NK-92 (cell line): Measurements from ENCODE around the gene ITPR3.
A peak's percentile ranks its signal among the peaks of the same experiment; 100 is the strongest.

Experiments
- DNase-seq: peaks from one replicate; lab custom pipeline; 2025; ENCODE audit not compliant: unreplicated experiment; lab: John Stamatoyannopoulos, UW

Gene ITPR3

DNA sequence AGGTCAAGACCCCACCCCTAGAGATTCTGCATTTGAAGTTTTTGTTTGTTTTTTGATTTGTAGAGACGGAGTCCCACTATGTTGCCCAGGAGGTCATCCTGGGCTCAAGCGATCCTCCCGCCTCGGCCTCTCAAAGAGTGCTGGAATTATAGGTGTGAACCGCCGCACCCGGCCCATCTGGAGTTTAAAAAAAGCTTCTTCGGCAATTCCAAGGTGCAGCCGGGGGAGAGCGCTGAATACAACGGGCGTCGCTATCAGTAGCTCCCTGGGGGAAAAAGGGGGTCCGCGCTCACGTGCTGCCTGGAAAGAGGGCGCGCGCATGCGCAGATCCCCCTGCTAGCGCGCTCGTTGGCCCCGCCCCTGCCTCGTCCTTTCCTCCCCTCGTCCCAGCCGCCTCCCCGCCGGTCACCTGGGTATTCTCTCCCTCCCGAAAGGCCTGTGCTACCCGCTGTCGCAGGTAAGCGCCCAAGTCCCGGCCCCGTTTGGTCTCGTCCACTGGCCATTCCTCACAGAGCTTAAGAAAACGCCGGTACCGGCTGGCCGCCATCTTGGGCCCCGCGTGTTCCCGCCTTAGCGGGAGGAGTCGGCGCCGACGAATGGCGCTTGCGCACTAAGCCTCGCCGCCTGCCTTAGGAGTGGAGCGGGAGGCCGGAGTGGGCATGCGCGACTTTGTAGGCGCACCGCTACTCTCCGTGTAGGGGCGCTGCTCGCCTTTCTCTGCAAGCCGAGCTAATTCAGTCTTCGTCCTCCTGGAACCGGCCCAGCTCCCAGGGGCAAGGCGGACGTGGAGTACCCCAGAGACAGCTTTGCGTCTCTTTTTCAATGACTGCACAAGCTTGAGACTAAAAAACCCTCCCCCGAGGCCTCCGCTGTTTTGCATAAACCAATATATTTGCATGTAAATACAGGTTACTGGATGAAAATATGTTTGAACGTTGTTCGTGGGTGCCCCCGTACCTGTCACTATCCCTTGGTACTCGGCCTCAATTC is 90.3 kb downstream of the ITPR3 start, which contains the start of gene UQCC2:
Gene UQCC2, minus strand, starts transcription at position 561 of the 990 bp plus-strand sequence. Its CDS starts 14 bp downstream, at position 547.
- peak; percentile 85 for DNase-seq

DNA sequence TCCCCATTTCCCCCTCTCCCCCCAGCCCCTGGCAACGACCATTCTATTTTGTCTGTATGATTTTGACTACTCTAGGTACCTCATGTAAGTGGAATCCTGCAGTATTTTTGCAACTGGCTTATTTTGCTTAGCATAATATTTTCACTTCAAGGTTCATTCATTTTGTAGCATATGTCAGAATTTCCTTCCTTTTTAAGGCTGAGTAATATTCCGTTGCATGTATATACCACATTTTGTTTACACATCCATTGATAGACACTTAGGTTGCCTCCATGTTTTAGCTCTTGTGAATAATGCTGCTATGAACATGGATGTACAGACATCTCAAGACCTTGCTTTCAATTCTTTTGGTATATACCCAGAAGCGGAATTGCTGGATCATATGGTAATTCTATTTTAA is 91.8 kb downstream of the ITPR3 start:
- DNase-seq, result no peak

DNA sequence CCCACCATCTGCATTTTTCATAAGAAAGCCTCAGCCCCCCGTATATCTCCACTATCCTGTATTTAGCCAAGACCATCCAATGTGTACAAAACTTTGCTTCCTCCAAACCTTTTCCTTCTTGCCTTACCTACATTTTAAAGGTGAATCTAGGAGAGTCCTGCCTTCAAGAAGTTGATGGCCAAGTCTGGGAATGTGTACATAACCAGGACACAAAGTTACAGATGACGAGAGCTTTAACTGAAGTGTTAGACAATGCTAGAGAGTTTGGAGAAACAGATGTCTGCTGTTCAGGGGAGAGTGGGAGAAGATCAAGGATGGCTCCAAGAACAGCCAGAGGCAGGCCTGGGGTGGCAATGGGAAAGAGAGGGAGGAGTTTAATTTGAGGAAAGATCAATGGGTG is 92.7 kb downstream of the ITPR3 start:
- DNase-seq, result no peak

DNA sequence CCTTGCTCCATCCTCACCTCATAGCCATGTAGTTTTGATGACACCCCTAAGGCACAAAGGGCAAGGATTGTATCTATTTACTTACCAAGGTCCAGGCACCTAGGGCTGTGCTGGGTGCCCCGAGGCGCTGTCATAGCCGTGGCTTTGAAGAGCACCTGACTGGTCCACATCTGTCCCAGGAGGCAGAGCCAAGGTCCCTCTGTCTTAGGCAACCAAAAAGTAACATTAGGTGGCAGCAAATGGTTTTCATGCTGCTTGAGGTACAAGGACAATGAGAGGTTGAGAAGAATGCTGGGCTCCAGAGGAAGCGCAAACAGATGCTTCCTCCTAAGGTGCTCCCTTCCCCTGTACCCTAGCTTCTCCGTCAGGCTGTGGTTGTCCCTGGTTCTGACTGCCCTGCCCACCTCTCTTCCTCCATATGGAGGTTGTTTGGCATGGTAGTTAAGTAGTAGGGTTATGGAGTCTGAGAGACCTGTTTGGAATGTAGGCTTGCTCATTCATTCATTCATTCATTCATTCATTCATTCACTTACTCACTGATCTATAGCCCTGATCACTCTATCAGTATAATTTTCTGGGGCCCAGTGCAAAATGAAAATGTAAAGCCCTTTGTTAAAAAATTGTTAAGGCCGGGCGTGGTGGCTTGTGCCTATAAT is 93.4 kb downstream of the ITPR3 start:
- no peak for DNase-seq

DNA sequence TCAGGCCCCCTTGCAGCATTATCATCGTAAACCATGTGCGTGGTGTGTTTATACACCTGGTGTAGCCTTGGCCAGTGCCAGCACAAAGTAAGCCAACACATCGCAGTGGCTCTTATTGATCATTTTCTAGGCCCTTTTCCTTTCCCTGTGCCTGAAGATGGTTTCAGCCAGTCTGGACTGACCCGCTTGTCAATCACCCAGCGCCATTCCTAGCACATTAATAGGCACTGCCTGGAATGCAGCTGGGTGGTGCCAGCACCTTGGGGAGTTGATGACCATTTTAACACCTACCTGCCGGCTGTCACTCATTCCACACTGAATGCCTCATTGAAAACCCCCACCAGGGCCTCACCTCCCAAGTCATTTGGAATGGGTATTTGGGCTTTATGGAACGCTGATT is 95.3 kb downstream of the ITPR3 start:
- no peak for DNase-seq

DNA sequence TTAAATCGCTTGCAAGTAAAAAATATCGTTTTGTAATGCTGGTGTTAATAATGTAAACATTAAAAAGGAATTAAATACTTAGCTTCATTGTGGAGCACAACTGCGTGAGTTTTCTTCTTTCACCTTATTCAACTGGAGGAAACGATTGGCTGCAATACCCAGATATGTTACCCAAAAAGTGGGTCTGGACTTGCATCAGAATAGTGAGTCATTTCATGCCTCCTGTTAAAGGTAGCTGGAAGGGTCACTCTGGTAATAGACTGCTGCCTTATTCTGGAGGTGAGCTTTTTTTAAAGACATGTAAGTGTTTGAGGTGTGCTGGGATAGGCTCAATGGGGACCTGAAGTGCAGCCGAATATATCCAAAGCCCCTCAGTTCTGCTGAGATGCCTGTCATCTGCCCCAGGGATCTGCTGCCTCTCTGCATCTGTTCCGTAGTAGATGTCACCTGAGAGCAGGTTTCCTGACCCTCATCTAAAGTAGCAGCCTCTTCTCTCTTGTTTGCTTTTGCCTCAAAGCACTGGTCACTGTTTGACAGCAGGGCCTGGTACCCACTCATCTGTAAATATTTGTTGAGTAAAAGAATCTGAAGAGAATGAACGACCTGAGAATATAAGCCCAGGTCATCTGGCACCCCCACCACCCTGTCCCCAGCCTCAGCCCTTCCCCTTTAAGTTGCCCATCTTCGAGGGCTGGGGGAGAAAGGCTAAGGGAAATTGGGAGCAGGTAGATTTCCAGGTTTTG is 95.9 kb downstream of the ITPR3 start:
- DNase-seq, result no peak

DNA sequence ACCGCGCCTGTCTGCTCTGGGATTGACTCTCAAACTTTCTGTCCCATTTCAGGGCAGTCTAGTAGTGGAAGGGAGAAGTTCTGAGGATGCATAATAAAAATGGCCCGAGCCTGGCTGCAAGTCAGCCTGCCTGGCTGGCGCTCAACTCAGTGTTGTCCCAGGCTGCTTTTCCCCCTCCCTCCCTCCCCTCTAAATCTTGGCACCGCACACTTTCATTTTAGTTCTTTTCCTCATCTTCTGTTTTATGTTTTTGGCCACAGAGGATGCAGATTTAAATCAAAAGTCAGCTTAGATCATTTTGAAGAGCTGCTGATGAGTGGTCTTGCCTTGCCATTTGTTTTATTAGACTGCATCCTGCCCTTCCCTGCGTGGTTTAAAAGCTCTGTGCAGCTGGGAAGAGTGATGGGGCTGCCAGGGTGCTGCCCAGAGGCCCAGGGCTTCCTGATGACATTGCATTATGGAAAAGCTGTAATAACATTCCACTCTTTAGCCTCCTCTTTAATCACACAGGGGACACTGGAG is 96.9 kb downstream of the ITPR3 start:
- DNase-seq, result no peak

DNA sequence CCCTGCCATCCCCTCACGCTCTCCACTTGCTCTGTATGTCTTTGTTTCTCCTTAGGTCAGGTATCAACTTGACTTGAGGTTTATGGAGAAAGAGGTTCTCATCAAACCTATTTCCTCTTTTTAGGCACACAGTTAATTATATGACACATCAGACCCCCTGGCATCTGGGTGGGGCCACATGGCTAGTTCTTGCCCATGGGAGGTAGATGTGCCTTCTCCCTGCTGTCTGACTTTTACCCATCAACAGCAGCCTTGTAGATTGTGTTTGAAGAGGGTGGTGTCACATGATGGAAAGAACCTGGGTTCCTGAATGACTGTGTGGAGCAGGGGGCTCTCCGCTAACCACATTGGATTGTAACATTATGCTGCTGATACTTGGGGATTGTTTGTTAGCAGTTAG is 97.6 kb downstream of the ITPR3 start:
- no peak for DNase-seq

DNA sequence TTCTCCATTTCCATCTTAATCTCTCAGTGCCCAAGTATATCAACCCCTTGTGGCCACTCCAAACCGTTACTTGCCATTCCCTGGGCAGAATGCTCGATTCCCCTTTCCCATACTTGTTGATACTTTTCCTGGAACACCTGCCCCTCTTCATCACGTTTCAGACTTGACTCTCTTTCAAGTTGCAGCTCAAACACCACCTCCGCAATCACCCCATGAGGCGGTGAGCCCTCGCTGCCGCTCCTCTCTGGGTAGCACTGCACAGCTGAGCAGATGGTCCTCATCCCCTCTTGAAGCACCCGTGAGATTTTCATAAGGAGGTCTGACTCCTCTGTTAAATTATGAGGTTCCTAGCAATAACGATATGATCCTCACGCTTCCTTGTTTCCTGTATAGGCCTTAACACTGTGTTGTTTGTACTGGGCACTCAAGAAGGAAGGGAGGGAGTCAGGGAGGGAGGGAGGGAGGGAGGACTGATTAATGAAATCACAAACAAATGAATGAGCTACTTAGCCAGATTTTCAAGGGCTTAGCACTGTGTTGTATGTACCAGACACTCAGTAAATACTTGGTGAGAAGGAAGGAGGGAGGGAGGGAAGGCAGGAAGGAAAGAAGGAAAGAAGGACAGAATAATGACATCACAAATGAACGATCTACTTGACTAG is 98.3 kb downstream of the ITPR3 start:
- no peak for DNase-seq

DNA sequence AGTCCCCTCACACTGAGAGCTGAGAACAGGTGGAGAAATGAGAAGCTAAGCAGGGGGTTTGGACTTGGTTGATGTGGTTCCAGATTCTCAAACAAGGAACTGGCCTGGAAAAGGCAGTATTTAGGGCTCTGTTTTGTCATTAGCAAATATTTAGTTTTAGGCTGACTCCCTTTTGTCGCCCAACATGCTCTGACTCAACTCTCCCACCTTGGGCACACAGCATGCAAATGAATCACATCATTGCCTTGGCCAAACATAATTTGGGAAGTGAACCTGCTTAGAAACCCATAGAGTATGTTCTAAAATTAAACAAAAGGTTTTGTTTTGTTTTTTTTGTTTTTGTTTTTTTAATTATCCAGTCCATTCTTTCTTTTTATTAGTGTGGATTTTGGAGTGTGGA is 99.9 kb downstream of the ITPR3 start:
- no peak for DNase-seq

DNA sequence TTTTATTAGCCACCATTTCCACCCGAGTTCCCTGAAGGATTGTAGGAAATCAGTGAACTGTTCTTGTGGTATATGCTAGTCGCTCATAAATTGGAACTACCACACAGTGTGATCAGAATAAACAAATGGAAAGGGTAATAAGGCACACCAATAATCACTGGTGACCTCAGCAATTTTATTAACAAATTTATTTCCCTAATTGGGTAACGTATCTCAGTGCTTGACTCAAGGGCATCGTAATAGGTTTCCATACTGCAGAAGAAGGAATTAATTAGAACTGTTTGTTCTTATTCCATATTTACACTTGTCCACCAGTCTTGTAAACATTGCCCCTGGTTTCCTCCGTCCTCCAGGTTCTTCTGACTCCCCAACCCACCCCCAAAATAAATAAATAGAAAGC is 100.4 kb downstream of the ITPR3 start:
- no peak for DNase-seq

DNA sequence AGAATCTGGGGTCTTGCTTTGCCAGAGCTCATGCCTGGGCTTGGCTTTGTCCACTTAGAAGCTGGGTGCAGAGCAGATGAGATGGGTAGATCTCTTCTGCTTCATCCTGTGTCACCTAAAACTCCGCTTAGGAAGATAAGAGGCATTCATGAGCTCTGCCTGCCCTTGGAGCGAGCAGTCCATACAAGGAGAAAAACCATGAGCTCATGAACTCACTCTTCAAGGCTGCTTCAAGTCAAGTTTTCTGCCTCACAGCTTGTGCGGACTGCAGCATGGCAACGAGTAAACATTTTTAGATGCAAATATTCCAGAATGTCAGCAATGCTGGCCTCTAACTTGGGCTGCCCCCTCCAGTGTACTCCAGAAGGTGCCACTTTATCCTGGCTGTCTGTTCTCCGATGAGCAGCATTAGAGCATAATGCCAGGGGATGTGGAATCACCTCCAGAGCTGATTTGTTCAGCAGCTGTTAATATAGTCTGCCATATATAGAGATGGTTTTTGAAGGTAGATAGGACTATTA is 101.0 kb downstream of the ITPR3 start:
- DNase-seq, result no peak

DNA sequence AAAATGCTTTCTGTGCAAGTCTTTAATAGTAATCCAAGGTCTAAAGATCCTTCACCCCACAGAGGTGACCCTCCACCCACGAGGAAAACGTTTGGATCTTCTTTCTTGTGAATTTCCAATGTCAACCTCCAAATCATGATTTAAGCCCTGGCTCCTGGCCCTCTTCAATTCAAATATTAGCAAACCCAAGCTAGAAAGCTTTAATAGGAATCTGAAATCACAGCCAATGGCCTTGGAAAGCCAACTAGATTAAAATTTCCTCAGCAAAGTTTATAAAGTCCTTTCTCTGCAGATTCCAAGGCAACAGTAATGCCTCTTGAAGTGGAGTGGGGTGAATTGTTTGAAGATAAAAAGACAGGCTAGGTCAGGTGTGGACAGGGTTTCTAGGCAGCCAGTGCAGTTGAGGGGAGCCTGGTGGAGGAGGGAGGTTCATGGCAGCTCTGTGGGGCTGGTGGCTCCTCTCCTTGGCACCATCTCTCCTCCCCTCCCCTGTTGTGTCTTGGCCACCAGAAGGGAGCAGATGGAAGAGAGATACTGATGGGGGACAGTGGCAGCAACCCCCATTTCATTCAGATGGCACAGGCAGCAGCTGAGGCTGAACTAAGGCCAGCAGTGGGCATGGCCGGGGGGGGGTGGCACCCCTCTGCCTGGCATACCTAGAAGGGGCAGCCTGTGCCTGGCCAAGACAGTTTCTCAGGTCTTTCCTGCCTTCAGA is 102.4 kb downstream of the ITPR3 start:
- DNase-seq, result no peak

DNA sequence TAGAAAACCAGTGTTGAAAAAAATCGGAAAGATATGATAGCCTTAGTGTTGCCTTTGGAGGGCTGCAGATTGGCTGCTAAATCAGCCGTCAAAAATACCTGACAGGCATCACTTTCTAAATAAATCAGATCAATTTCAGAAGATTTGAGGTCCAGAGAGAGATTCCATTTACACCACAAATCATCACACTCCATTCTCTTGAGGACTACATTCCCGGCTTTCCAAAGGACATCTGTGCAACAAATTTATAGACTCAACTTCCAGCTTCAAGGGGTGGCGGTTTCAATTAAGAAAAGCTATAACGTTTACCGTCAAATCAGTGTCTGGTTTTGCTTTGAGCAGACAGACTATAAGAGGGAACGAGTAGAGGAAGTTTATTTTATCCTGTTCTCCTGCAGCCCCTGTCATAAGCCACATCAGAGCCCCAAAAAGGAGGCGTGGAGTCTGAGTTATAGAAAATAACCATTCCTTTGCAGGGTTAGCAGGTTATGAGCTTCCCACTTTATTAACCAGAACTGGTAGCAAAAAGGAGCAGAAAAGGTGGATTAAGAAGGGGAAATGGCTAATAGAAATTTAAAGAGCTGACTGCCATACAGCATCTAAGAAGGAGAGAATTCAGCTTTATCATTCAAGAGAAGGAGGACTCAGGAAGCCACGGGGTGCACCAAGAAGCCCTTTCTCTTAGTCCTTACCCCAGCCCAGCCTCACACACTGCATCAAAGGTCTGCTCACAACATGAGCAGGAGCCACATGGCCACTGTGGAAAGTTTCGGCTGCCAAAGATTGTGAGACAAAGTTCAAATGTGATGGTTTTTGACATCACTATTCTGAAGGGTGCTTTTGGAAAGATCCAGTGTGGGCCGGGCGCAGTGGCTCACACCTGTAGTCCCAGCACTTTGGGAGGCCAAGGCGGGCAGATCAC is 103.2 kb downstream of the ITPR3 start:
- DNase-seq, result no peak

DNA sequence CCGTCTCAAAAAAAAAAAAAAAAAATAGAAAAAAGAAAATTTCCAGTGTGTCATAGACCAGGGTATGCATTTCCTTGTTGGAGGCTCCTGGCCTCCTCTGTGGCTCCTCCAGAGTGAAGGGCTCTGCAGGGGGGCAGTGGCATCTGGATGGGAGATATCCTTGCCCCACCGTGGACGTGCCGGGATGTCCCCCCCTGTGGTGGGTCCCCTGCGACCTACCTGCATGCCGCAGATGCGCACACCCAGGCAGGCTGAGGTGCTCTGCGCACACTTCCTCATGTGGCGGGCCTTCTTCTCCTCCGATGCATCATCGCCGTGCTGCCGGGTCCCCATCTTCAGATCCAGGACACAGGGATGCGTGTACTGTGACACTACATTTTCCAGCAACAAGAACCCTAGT is 104.1 kb downstream of the ITPR3 start:
- DNase-seq, result no peak

DNA sequence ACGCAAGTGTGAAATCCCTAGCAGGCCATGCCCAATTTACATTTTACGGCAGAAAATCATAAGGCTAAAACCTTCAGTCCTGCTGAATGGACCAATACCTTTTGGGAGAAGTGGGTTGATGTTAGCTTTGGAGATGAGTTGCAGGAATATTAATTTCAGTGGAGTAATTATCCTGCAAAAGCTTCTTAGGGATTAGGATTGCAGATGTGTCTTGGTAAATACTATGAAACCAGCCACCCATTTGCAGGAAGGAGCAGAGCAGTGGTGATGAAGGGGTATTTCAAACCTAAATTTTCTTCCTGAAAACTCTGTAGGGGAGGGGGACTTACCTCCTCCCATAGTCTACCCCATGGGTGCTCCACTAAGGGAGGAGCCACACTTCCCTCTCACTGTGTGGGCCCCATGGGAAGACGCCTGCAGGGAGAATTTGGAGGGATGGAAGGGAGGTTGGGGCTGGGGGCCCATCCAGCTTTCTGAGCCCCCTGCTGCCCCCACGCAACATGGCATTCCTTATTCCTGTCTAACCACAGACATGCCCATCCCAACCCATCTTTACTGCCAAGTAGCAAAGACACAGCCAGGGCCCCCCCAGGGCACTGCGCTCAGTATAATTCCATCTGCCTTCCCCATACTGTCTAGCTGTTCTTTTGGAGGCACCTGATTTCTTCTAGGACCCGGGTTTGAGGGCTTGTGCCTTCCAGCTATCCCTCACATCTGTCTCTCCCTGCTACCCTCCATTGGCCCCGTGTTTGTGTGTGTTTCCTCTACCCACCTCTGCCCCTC is 105.0 kb downstream of the ITPR3 start:
- DNase-seq, result no peak

DNA sequence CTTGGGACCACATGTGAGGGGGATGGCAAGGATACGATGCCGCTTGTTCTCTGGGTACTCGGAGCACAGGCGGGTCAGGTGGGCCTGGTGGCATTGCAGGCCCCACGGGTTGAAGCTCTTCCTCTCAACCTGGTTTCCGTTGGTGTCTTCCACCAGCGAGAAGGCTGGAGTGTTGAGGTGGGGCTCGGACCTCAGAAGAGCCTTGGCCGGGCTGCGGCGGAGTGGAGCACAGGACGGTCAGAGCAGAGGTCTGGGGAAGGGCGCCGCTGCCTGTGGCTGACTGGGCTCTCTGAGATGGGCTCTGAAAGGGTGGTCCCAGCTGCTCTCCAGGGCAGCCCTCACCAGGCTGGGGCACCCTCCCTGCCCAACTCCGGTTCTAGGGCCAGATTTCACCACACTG is 105.6 kb downstream of the ITPR3 start:
- no peak for DNase-seq

DNA sequence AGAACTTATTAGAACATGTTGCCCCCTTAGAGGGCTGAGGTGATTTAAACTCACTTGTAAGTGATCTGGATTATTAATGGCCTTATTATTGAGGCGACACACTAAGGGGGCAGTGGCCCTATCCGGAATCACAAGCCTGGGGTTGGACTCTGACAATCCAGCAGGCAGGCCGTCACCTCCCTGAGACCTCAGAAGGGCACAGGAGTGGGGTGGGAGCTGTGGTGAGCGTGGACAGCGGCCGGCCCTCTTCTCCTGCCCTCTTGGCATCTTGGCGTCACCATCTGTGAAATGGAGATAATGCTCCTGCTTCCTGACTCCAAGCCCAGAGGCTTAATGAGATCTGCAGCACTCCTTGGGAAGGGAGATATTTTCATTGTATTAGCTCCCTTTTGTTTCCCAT is 106.0 kb downstream of the ITPR3 start:
- DNase-seq, result no peak
